ENCODE measurements around the gene KRTAP2-2.
"Not testable (repeated sequence)": the region's sequence is repeated elsewhere in the genome, so short reads cannot be mapped to it uniquely, and the experiment has no call there.

KRTAP2-2 gene

GRCh38 chr17:41083427-41083826 lies 28.4 kb upstream of the KRTAP2-2 start:
- CTCF ChIA-PET; DNase-seq (ENCODE audit: extremely low spot score); POLR2A ChIA-PET: not testable (repeated sequence)

DNA sequence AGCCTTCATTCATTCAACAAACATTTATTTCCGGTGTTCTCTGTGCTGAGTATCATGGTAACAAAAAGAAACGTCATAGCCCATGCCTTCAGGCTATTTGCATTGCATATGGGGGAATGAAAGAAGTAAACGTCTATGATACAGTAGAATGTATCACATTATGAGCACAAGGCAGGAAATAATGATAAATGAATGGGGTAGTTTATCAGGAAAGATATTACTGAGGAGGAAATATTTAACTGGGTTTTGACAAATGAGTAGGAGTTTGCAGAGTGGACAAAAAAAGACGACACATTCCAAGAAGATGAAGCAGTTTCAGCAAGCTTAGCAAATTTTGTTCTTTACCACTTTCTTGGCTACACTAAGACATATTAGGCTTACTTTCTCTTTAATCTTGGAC lies 27.6 kb upstream of the KRTAP2-2 start:
- ChIA-PET CTCF (no interaction called here), POLR2A (no interaction called here)
- no peak for DNase-seq (ENCODE audit: extremely low spot score)
- TF ChIP-seq CTCF (IDR thresholded peaks at IDR 0.05; ENCODE audit: control extremely low read depth, extremely low read depth, low read depth, missing control alignments) = no peak

GRCh38 chr17:41076788-41077187 lies 21.8 kb upstream of the KRTAP2-2 start:
- ChIA-PET POLR2A (no interaction called here), CTCF (no interaction called here)
- no peak for TF ChIP-seq CTCF (IDR thresholded peaks at IDR 0.05; ENCODE audit: control extremely low read depth, extremely low read depth, low read depth, missing control alignments)
- no peak for DNase-seq (ENCODE audit: extremely low spot score)

DNA sequence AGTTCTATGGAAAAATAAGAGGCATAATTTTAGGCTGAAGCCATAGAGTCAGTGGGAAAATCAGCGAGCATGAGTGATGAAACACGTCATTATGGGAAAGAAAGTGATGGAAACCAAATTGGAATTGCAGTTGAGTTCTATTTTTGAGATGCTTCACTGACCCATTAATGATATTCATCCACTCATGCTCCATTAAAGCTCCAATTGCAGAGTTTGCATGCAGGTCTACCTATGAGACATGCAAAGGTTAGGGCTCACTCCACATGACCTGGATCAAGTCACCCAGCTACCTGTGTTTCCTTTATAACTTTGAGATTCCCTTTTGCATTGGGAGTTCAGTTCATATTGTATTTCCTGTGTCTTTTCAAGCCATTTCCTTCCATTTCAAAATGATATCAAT lies 18.6 kb upstream of the KRTAP2-2 start:
- ChIA-PET CTCF (no interaction called here), POLR2A (no interaction called here)
- no peak for DNase-seq (ENCODE audit: extremely low spot score)
- no peak for TF ChIP-seq CTCF (IDR thresholded peaks at IDR 0.05; ENCODE audit: control extremely low read depth, extremely low read depth, low read depth, missing control alignments)

- DNase-seq (ENCODE audit: extremely low spot score) = no peak
- TF ChIP-seq CTCF (IDR thresholded peaks at IDR 0.05; ENCODE audit: control extremely low read depth, extremely low read depth, low read depth, missing control alignments) = no peak
- ChIA-PET CTCF (interaction anchor here (0.8 kb wide), 1 partner anchor 23 kb away, joined by 3 read pairs; no protein-coding TSS in a partner anchor), POLR2A (no interaction called here)
These were observed 16.8 kb upstream of the KRTAP2-2 start for GRCh38 chr17:41071606-41072360.

GRCh38 chr17:41069031-41069430 lies 14.0 kb upstream of the KRTAP2-2 start:
- no peak for DNase-seq (ENCODE audit: extremely low spot score)
- ChIA-PET CTCF (no interaction called here), POLR2A (no interaction called here)
- TF ChIP-seq CTCF (IDR thresholded peaks at IDR 0.05; ENCODE audit: control extremely low read depth, extremely low read depth, low read depth, missing control alignments) = no peak

- no peak for TF ChIP-seq CTCF (IDR thresholded peaks at IDR 0.05; ENCODE audit: control extremely low read depth, extremely low read depth, low read depth, missing control alignments)
- CTCF ChIA-PET = no interaction called here
- POLR2A ChIA-PET = no interaction called here
- no peak for DNase-seq (ENCODE audit: extremely low spot score)
These were observed 12.3 kb upstream of the KRTAP2-2 start for GRCh38 chr17:41067281-41067680.

Measured in GM10248 (cell line).